Spleen (tissue), 11 donors: ENCODE data around the gene PTAFR. TPM values are rescaled to one million over a fixed set of nuclear protein-coding genes. Genes with fewer than 3 reads are reported as not detected.
A peak's percentile ranks its signal among the peaks of the same experiment; 100 is the strongest.

Experiments used
- DNase-seq: peaks from one replicate; pipeline ENCODE4 v3.0.0-alpha.2; 2020
- H3K27ac ChIP-seq, 8 donors: fragments of 200-600 bp; sonication (generic) in 7 of 8; 1 replicate in 4 of 8; 2 replicates in 4 of 8; pipeline versions ENCODE4 v1.5.0 to v1.8.0; 2016 to 2021; ENCODE audit warnings: inconsistent platforms in 4 of 8, mild to moderate bottlenecking in 4 of 8, moderate library complexity in 1 of 8
- H3K27me3 ChIP-seq, 7 donors: fragments of 200-600 bp; sonication (generic) in 6 of 7; replicated peaks in 1 of 7; 1 replicate in 4 of 7; 2 replicates in 3 of 7; pipeline versions ENCODE4 v1.5.0 to v1.8.0; 2016 to 2021; ENCODE audit warnings: inconsistent platforms in 3 of 7, mild to moderate bottlenecking in 1 of 7
- H3K36me3 ChIP-seq, 6 donors: fragments of 200-600 bp; sonication (generic) in 5 of 6; 1 replicate in 4 of 6; 2 replicates in 2 of 6; pipeline versions ENCODE4 v1.5.0 to v1.8.0; 2016 to 2021; ENCODE audit warnings: inconsistent platforms in 2 of 6
- H3K4me1 ChIP-seq, 6 donors: fragments of 200-600 bp; sonication (generic) in 5 of 6; 1 replicate in 3 of 6; 2 replicates in 3 of 6; pipeline versions ENCODE4 v1.5.0 to v1.8.0; 2016 to 2021; ENCODE audit warnings: inconsistent platforms in 3 of 6
- H3K4me3 ChIP-seq, 8 donors: fragments of 200-600 bp; sonication (generic) in 7 of 8; 1 replicate in 4 of 8; 2 replicates in 4 of 8; pipeline versions ENCODE4 v1.5.0 to v1.8.0; 2016 to 2021; ENCODE audit warnings: inconsistent platforms in 4 of 8, mild to moderate bottlenecking in 4 of 8, moderate library complexity in 2 of 8
- H3K9me3 ChIP-seq, 8 donors: fragments of 200-600 bp; sonication (generic) in 7 of 8; 1 replicate in 4 of 8; 2 replicates in 4 of 8; pipeline versions ENCODE4 v1.5.0 to v1.8.0; 2016 to 2021; ENCODE audit warnings: inconsistent platforms in 4 of 8
- CTCF ChIP-seq, 11 experiments: fragments of 200-600 bp in 7 of 11; fragments of 450-650 bp in 4 of 11; sonication (generic) in 4 of 11; IDR thresholded peaks in 8 of 11; conservative IDR thresholded peaks in 3 of 11; 1 replicate in 7 of 11; 2 replicates in 4 of 11; pipeline versions ENCODE4 v1.4.0 to v1.8.0; 2016 to 2021; ENCODE audit warnings: antibody characterized with exemption in 11 of 11, inconsistent platforms in 4 of 11, mild to moderate bottlenecking in 1 of 11
- POLR2A ChIP-seq, 3 donors: fragments of 450-650 bp; IDR thresholded peaks; one replicate each; pipeline ENCODE4 v1.5.1; 2017; ENCODE audit warnings: antibody characterized with exemption in 3 of 3, mild to moderate bottlenecking in 1 of 3
- POLR2AphosphoS5 ChIP-seq, 3 donors: sonication (generic); formaldehyde crosslinking; IDR thresholded peaks; one replicate each; pipeline ENCODE4 v1.5.1; 2017; ENCODE audit warnings: antibody characterized with exemption in 3 of 3
- WGBS, 5 donors: extraction: QIAGEN DNeasy Blood & Tissue Kit in 3 of 5; methylation state at CpG; one replicate each; pipeline versions ENCODE4 v1.1.5 to v1.1.7; 2013 to 2018; 5-methylcytosine and 5-hydroxymethylcytosine counted together
- intact Hi-C: fragments of 100-400 bp; cut with DNase I; formaldehyde crosslinking; loops from one replicate; pipeline ENCODE4 v1.15.0; 2023; ENCODE audit warnings: low total_unique reads
- polyA plus RNA-seq, 3 donors: library from polyadenylated mRNA; stranded (reverse); fragments of 200-250 nt; gene quantifications; one replicate each; pipeline ENCODE4 v1.2.1, GENCODE V29; 2013
- total RNA-seq, 7 donors: library from RNA; depleted of rRNA in 3 of 7; stranded (reverse); fragments of >200 nt in 3 of 7; fragmentation: NEBNext Ultra II Directional in 4 of 7; extraction: Animal tissue kit (Norgen Biotek cat#: 25700) in 4 of 7; gene quantifications; one replicate each; pipeline versions ENCODE4 v1.1.0 to v1.2.1, GENCODE V29; 2016 to 2021
- donor health status: healthy with polysubstance abuse.
- donor health status: DM: no; HTN: no; CAD: no; lungs with moderate emphysema.
- donor health status: DM: no; HTN: no; CAD: no.
- donor health status: Bipolar disorder and iron deficiency.
- donor health status: healthy.
- donor health status: DM: no; HTN: no; CAD: no.
- donor health status: DM: yes; HTN: yes; CAD: no.

The PTAFR gene
- total and polyA plus RNA-seq, 10 donors, result 5.0 to 32.2 (median 24.0) TPM

GRCh38 chr1:28115267-28115666 lies 61.2 kb downstream of the PTAFR start:
- no peak for DNase-seq
- WGBS, 5 donors, result 11 to 15% (median 12%) methylated on average over 4 of the region's 4 CpGs
- peak overlapping the region in 7 of 8 donors; percentile 32 to 85 (median 61) for H3K27ac ChIP-seq
- peak overlapping the region in 1 of 8 donors; percentile 1 for H3K4me3 ChIP-seq
- no peaks in the 10 kb centered on the region for H3K27me3 ChIP-seq
- no peaks in the 10 kb centered on the region for H3K36me3 ChIP-seq
- intact Hi-C loops, result no loop called here
- H3K4me1 ChIP-seq, result peaks cover 0 to 63% (median 25%) of the 10 kb centered on the region in 6 donors
- H3K9me3 ChIP-seq, result no peaks in the 10 kb centered on the region
- TF ChIP-seq CTCF (IDR thresholded peaks at IDR 0.05 in 8 of 11, conservative IDR thresholded peaks at IDR 0.05 in 3 of 11), result peak in 1 of 11 experiments; percentile 1
- peak in 1 of 3 donors; percentile 64 for TF ChIP-seq POLR2AphosphoS5 (IDR thresholded peaks at IDR 0.05)
- no peak for TF ChIP-seq POLR2A (IDR thresholded peaks at IDR 0.05)

- Histone ChIP-seq H3K9me3 (no peaks in the 10 kb centered on the region), H3K27ac (peak overlapping the region in 7 of 8 donors; percentile 32 to 85 (median 61)), H3K4me3 (peak overlapping the region in 1 of 8 donors; percentile 1), H3K36me3 (no peaks in the 10 kb centered on the region), H3K27me3 (no peaks in the 10 kb centered on the region), H3K4me1 (peaks cover 0 to 63% (median 25%) of the 10 kb centered on the region in 6 donors)
- WGBS, 5 donors, result 64 to 82% (median 74%) methylated on average over 2 of the region's 2 CpGs
- no peak for DNase-seq
- no peak for TF ChIP-seq POLR2AphosphoS5 (IDR thresholded peaks at IDR 0.05)
- TF ChIP-seq CTCF (IDR thresholded peaks at IDR 0.05 in 8 of 11, conservative IDR thresholded peaks at IDR 0.05 in 3 of 11), result peak in 1 of 11 experiments; percentile 2
- TF ChIP-seq POLR2A (IDR thresholded peaks at IDR 0.05), result no peak
- intact Hi-C loops, result no loop called here
Measured at GRCh38 chr1:28114844-28115243, 61.6 kb downstream of the PTAFR start.

- WGBS, 5 donors, result 63 to 87% (median 83%) methylated on average over 3 of the region's 3 CpGs
- H3K36me3 ChIP-seq, result no peaks in the 10 kb centered on the region
- intact Hi-C loops, result no loop called here
- no peaks in the 10 kb centered on the region for H3K27me3 ChIP-seq
- H3K4me3 ChIP-seq, result peak overlapping the region in 1 of 8 donors; percentile 23
- no peak for TF ChIP-seq POLR2AphosphoS5 (IDR thresholded peaks at IDR 0.05)
- peak in 1 of 11 experiments; percentile 10 for TF ChIP-seq CTCF (IDR thresholded peaks at IDR 0.05 in 8 of 11, conservative IDR thresholded peaks at IDR 0.05 in 3 of 11)
- H3K4me1 ChIP-seq, result peaks cover 0 to 61% (median 25%) of the 10 kb centered on the region in 6 donors
- no peaks in the 10 kb centered on the region for H3K9me3 ChIP-seq
- peak overlapping the region in 7 of 8 donors; percentile 1 to 85 (median 52) for H3K27ac ChIP-seq
- no peak for DNase-seq
Measured at GRCh38 chr1:28113242-28113572, 63.3 kb downstream of the PTAFR start.

- H3K36me3 ChIP-seq, result no peaks in the 10 kb centered on the region
- no peak for TF ChIP-seq POLR2A (IDR thresholded peaks at IDR 0.05)
- peak in 1 of 3 donors; percentile 60 for TF ChIP-seq POLR2AphosphoS5 (IDR thresholded peaks at IDR 0.05)
- 53 to 88% (median 60%) methylated on average over 5 of the region's 5 CpGs for WGBS, 5 donors
- H3K4me1 ChIP-seq, result peaks cover 0 to 65% (median 25%) of the 10 kb centered on the region in 6 donors
- H3K9me3 ChIP-seq, result no peaks in the 10 kb centered on the region
- intact Hi-C loops, result no loop called here
- DNase-seq, result no peak
- H3K27ac ChIP-seq, result peak overlapping the region in 7 of 8 donors; percentile 1 to 85 (median 52)
- H3K4me3 ChIP-seq, result peak overlapping the region in 1 of 8 donors; percentile 23
- H3K27me3 ChIP-seq, result no peaks in the 10 kb centered on the region
Measured at GRCh38 chr1:28112388-28113241, 63.9 kb downstream of the PTAFR start.
